Activated CD4-positive, alpha-beta T cell treated with anti-CD3 and anti-CD28 coated beads for 1 hour (primary cell): ENCODE results near the gene ATP1A4.
"Not testable (repeated sequence)": the region's sequence is repeated elsewhere in the genome, so short reads cannot be mapped to it uniquely, and the experiment has no call there.

Experiments used
- DNase-seq: peaks from one replicate; pipeline ENCODE4 v3.0.0-alpha.2; 2020

ATP1A4 gene

DNA sequence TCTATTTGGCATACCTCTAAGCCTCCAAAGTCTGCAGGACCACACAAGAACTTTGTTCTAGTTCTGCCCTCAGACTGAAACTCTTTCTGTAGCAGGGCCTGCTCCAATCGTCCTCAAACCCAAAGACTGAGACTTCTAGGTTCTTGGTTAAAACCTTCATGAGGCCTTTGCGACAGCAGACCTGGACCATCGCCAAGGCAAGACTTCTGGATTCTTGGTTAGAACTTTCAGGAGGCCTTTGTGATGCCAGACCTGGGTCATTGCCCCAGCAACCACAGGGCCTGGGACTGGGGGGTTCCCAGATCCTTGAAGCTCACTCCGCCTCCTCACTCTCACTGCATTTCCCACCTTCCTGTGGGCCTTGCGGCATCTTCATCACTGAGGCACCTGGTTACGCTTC is at the start of gene ATP1A4:
Gene ATP1A4 (plus strand): TSS at position 301 of the 400 bp plus-strand sequence. CDS start 438 bp downstream, outside the sequence.
- no peak for DNase-seq

DNA sequence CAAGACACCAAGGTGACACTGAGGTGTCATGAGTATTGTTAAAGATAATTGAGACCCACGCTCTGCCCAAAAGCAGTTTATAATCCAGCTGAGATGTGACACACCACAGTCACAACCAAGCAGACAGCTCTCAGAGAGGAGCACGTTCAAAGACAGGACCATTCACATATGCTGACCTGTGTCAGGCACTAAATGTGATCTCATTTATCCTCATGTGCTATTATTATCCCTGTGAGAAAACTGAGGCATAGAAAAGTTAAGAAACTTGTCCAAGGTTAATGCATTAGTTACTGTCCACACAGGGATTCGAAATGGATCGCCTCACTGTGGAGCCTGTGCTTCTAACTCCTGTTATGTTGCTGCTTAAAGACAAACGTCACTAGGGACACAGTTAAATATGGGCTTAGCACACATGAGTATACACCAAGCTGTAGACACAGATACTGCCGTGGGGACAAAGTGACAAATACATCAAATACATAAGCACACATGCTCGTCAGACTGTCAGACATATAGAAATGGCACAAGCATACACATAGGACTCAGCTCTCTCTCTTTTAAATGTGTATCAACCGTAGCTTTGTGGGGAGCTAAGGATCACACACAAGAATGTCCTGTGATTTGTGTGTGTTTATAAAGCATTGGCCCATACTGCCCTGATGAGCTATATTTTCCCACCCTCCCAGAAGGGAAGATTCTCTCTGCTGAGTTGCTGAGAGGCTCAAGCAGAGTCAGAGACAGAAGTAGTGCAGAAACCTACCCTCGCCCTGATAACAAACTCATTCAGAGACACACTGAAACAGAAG is 49.5 kb upstream of the ATP1A4 start:
- no peak for DNase-seq

DNA sequence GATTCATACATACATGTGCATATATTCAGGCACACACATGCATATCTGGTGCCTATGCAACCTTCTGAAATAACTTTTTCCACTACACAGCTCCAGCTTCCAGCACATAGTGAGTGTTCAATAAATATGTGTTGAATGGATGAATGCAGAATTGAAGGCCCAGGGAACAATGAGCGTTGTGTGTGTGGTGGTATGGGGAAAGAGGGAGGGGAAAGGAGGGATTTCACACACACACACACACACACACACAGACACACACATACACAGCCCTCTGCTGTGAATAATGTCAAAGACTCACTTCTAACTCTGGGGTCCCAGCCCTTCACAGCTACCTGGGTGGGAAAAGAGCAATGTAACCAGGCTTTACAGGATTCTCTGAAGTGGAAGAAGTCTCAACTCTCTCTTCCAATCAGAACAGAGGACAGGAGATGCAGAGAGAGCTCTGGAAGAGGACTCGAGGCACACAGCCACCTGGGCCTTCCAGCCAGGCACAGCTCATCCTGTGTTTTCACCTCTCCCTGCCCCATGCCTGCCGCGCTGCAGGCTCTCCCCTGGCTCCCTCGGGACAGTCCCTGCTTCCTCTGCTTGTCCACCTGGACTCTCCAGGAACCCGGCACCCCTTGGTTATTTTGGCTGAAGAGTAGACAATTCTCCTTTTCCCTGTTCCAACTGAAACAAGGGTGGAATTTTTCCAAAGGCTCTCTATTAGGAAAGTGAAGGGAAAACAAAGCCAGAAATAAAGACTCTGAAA is 47.6 kb upstream of the ATP1A4 start:
- no peak for DNase-seq

DNA sequence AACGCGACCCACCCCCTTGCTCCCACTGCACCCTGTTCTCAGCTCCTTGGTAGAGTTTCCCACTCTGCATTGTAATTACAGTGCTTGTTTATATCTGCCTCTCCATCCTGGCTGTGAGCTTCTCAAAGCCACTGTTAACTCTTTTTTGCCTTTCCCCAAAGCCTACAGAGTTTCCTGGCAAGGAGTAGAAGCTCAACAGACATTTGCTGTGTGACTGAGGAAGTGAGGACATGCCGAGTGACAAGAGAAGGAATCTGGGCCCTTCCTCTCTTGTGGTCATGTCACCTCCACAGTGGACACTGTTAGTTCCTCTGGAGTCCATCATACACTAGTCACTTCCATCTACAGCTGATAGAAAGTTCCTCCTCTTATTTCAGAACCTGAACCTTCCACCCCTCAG is 46.9 kb upstream of the ATP1A4 start:
- no peak for DNase-seq

DNA sequence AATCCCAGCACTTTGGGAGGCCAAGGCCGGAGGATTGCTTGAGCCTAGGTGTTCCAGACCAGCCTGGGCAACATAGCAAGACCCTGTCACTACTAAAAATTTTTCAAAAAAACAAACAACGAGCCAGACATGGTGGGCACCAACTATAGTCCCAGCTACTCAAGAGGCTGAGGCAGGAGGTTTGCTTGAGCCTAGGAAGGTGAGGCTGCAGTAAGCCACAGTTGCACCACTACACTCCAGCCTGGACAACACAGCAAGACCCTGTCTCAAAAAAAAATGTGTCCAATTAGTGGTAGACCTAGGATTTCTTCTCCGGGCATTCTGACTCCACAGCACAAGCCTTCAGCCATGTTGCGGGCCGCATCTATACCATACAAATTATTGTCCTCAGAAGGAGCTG is 46.2 kb upstream of the ATP1A4 start:
- DNase-seq: no peak

DNA sequence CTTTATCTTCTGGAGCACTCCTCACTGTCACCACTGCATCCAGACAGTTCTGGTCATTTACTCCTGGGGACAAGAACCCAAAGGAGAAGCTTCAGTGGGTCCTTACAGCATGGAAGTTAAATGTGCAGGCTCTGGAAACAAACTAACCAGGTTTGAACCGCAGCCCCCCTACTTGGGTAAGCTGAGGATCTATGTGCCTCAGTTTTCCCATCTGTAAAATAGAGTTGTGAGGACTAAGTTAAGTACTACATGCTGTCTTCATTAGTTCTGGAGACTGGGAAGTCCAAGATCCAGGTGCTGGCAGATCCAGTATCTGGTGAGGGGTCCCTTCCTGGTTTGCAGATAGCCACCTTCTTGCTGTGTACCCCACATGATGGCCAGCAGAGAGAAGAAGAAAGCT is 43.9 kb upstream of the ATP1A4 start:
- no peak for DNase-seq

DNA sequence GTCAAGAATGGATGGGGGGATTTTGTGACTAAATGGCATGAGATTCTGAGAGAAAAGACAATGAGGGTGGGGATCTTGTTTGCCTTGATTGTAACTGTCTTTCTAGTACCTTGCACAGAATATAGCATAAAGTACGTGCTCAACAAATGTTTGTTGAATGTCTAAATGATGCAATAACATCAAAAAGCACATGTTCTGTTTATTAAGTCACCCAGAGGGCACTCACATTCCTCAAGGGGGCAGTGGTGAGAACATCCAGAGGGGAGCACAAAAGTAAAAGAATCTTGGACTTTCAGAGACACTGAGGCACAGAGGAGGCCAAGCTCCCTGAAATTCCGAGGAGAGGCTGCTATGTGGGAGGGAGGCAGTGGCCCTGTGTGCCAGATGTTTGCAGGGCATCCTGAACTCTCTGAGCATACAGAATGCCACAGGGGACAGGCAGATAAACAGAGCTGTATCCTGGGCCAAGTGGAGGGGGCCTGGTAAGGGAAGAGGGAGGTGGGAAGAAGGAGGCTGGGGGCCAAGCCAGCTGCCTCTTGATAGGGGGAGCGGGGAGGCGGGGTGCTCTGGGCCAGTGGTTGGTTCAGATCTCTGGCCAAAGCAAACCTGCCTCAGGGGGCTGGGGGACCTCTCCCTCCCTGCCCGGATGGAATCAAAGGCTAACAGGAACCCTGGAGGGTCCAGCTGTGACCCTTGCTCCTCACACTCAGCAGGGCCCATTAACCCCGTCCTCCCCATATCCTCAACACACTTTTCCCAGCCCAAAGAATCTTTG is 42.3 kb upstream of the ATP1A4 start:
- DNase-seq: no peak

DNA sequence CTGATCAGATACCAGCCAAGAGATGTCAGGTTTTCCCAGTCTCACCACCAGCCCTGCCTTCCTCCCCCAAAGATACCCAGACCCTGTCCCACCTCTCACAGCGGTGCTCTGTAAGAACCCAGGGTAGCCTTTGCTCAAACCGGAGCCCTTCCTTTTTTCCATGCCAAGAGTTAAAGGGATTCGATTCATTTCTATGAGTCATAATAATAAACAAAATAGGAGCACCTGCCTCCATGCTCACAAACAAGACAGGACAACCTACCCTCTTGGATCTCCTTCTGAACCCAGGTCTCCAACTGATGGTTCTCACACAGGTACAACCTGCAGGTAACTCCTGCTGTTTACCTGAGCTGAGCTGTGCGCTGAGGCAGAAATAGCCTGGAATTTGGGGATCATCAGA is 41.7 kb upstream of the ATP1A4 start:
- no peak for DNase-seq

DNA sequence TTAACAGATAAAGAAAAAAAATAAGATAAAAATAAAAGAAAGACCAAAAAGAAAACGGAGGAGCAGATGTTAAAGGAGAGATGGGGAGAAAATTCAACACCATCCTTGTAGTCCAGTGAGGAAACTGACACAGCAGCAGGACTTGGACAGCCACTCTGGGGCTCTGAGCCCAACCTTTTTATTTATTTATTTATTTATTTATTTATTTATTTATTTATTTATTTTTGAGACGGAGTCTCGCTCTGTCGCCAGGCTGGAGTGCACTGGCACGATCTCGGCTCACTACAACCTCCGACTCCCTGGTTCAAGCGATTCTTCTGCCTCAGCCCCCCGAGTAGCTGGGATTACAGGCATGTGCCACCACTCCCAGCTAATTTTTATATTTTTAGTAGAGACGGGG is 39.9 kb upstream of the ATP1A4 start:
- not testable (repeated sequence) for DNase-seq

DNA sequence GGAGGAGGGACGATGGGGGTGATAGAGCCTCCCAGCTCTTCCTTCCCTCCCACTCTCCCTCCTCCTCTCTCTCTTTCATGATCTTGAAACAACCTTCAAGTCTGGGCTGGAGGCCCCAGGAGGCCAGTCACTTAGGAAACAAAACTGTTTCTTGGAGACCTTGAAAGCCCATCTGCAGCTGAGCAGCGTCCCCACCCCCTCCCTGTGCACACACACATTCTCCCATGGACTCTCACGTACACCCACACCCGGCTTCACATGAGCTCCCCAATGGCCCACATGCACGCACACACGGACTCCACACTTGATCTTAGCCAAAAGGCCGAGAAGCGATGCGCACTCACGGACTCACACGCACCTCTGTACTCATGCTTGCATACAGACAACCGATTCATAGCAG is 39.0 kb upstream of the ATP1A4 start:
- no peak for DNase-seq

DNA sequence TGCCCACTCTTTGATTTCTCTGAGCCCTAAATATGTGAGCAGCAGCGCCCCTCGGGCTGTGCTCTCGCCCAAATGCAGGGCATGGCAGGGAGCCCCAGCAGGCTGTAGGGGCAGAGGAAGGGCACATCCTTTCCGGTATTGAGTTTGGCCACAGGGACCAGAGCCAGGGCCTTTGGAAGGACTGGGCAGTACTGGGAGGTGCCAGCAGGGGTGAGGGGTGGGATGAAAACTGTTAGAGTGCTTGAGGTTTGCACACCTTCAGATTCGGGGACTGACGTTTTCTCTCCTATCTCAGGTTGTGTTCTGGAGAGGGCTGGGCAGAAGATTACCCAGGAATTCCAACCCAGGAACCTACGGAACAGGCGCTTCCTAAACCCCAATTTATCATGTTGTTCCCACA is 38.0 kb upstream of the ATP1A4 start:
- DNase-seq: no peak

DNA sequence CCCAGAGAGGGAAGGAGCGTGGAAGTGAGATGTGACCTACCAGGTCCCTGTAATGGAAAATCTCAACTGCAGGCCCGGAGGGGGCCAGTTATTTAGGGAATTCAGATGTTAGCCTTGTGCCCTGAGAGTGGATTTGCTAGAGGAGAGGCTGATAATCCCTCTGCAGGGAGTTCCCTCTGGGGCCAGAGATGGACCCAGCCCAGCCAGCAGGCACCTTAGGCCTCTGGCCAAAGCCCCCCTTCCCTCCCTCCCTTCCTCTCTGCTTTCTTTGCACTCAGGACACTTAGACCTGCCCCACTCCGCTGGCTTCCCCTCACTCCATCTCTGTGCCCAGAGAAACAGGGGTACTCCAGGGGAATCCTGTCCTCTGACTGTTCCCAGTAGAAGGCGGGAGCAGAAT is 37.3 kb upstream of the ATP1A4 start:
- no peak for DNase-seq

DNA sequence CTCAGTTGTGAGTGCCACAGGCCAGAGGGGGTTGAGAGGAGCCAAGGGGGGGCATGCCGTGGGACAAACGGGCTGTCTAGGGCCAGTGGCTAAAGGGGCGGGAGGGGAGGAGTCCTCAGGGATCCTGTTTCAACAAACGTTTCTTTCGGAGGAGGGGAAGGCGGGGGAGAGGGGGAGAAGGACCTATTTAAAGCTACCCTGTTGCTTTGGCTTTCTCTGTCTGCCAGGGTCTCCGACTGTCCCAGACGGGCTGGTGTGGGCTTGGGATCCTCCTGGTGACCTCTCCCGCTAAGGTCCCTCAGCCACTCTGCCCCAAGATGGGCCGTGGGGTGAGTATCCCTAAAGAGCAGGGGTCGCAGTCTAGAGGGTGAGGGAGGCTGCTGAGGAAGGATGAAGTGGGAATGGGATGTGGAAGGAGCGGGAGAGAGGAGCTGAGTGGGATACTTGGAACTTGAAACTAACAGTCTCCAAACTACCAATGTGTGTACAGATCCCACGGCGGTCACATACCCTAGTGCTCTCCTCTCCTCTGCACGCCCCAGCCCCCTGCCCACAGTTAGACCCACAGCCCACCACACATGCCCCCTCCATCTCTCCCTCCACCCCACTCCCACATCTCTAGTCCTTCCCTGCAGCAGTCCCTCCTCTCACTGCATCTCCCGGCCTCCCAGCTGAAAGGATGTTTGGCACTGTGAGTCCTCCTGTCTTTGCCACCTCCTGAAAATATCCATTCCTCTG is 35.7 kb upstream of the ATP1A4 start, which contains the start of gene ATP1A2:
Gene ATP1A2 (plus strand): TSS at position 215 of the 738 bp plus-strand sequence. CDS start 103 bp downstream, at position 318.
- no peak for DNase-seq

DNA sequence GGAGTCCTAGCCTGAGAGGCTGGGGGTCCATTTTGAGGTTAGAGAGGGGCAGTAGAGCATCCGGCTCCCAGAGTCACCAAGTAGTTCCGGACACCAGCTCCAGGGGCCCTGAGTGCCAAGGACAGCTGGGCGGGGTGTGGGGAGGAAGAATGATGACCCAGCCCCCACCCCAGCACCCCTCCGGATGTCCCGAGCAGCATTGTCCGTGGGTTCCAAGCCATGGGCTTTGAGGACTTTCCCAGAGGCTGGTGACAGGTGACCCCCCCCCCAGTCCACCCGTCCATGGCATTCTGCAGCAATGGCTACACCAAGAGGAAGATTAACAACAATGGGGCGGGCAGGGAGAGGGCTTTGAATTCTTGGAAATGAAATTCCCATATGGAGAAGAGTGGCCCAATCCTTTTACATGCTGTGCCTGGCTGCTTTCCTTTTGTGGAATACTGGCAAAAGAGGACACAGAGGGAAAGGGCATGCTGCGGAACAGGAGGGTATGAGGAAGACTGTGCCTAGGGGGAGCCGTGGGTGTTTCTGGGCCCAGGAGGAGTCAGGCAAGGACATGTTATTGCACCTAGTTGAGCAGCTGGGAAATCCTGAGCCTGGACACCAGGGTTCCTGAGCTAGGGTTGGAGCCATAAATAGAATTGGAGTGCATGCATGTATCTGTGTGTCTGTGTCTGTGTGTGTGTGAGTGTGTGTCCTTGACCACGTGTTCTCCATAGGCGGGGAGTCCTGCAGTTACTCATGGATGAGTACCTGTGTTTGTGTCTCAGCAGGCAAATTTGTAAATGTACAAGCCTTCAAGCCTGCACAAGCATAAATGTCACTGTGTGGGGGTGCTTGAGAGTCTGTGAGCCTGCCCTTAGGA is 34.9 kb upstream of the ATP1A4 start:
- DNase-seq: no peak

DNA sequence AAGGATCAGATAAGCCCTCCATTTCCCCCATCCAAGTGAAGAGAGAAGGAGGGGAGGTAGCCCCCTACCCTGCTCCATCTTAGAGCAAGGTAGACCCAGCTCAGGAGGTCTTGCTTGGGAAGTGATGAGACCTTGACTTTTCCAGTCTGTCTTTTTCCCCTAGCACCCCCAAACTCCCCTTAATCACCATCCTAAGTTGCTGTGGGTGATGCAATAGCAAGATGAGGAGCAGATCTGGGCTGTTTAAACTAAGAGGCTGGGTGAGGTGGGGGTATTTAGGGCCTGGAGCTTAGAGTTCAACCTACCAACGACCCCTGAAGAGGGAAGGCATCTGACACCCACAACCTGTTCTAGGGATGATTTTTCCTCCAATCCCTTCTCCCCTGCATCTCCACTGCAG is 34.1 kb upstream of the ATP1A4 start:
- DNase-seq: no peak

DNA sequence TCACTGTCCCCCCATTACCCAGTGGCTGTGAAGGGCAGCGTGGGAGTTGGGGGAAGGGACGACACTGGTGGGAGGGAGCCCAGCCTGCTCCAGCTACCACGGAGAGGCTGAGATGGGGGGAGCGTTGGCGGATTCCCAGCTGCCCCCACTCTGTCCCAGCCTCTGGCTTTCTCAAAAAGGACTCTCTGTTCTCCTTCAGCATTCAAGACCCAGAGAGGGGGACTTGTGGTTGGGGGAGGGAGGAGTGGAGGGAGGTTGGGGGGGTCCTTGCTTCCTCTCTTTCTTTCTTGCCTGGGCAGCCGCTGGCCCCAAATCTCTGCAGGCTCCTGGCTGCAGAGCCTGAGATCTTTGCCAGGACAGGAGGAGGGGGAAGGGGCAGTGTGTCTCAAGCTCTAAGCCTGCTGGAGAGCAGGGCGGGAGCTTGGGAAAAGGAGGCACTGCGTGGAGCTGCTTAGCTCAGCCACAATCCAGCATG is 33.7 kb upstream of the ATP1A4 start:
- no peak for DNase-seq

DNA sequence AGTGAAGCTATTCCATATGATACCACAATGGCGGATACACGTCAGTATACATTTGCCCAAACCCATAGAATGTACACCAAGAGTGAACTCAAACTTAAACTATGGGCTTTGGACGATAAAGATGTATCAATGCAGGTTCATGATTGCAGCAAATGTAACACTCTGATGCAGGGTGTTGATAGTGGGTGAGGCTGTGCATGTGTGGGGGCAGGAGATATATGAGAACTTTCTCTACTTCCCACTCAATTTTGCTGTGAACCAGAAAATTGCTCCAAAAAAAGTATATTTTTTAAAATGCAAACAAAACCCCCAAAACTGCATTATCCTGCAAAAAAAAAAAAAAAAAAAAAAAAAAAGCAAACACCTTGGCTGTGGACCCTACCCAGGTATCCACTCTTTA is 32.5 kb upstream of the ATP1A4 start:
- no peak for DNase-seq

DNA sequence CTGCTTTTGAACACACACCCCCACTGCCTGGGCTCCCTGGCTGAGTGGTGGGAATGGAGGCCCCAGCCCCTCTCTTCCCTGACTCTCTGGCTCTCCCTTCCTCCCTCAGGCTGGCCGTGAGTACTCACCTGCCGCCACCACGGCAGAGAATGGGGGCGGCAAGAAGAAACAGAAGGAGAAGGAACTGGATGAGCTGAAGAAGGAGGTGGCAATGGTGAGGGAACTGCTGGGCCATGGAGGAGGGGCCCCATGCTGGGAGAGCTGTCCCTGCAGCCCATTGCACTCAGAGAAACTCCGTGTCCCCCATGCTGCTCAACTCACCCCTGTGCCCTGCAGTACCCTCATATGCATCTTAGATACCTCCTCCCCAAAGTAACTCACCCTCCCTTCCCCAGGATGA is 30.6 kb upstream of the ATP1A4 start:
- no peak for DNase-seq

DNA sequence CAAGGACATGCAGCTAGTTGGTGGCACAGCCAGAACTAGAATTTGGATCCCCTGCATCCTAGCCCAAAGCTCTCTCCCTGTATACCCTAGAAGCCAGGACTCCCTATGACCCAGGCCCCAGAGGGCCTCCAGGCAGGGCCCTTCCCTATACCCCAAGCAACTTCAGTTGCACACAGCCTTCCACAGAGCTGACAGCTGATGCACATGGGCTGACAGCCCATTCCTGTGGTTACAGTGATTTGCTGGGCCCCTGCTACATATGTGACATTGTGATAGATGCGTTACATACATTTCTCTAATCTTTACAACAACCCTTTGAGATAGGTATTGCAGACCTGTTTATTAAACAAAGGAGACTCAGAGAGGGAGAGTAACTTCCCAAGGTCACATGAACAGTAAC is 30.0 kb upstream of the ATP1A4 start:
- no peak for DNase-seq

DNA sequence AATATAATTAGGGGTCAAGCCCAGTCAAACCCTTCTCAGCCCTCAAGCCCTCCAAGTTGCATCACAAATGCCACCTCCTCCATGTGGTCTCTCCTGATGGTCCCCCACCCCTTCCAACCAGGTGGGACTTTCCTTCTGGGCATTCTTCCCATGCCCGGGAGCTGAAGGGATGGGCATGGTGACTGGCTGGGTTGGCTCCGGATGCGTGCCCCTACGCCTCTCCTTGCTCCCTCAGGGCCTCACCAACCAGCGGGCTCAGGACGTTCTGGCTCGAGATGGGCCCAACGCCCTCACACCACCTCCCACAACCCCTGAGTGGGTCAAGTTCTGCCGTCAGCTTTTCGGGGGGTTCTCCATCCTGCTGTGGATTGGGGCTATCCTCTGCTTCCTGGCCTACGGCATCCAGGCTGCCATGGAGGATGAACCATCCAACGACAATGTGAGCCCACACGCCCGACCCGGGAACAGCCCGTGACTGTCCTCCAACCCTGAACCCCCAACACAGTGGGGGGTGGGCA is 28.4 kb upstream of the ATP1A4 start:
- no peak for DNase-seq

DNA sequence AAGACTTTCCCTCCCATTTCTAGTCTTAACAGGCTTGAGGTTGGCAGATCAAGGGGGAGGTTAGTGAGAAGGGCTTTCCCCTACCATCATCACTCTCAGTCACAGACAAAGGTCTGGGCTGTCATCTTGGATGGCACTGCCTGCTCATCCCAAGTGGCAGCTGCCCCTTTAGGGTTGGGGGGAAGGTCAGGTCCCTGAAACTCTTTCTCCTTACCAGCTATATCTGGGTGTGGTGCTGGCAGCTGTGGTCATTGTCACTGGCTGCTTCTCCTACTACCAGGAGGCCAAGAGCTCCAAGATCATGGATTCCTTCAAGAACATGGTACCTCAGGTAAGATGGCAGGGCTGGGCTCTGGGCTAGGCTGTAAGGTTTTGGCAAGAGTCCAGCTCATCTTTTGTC is 27.7 kb upstream of the ATP1A4 start:
- no peak for DNase-seq
